ENCODE measurements around the gene QPCTL.

Gene QPCTL

GRCh38 chr19:45646345-45646698 lies 46.1 kb upstream of the QPCTL start:
- TF ChIP-seq TAF1 (IDR thresholded peaks at IDR 0.05; ENCODE audit: borderline replicate concordance, insufficient read depth, low read length) (no peak), REST (IDR thresholded peaks at IDR 0.05; ENCODE audit: insufficient read depth in 1 of 2, low read depth in 2 of 2, low read length in 2 of 2) (peak; percentile 68 to 88; a peak in 3 of 4 replicates), FOXP2 (optimal IDR thresholded peaks at IDR 0.05; ENCODE audit: borderline replicate concordance, extremely low read depth, extremely low read length, insufficient read depth) (no peak), POLR2AphosphoS5 (IDR thresholded peaks at IDR 0.05; ENCODE audit: low read depth, low read length) (no peak), SIN3A (IDR thresholded peaks at IDR 0.05; ENCODE audit: borderline replicate concordance, insufficient read depth, low read length) (no peak)

- TF ChIP-seq POLR2AphosphoS5 (IDR thresholded peaks at IDR 0.05; ENCODE audit: low read depth, low read length), result no peak
- TF ChIP-seq FOXP2 (optimal IDR thresholded peaks at IDR 0.05; ENCODE audit: borderline replicate concordance, extremely low read depth, extremely low read length, insufficient read depth), result no peak
- no peak for TF ChIP-seq SIN3A (IDR thresholded peaks at IDR 0.05; ENCODE audit: borderline replicate concordance, insufficient read depth, low read length)
- TF ChIP-seq TAF1 (IDR thresholded peaks at IDR 0.05; ENCODE audit: borderline replicate concordance, insufficient read depth, low read length), result no peak
- no peak for TF ChIP-seq REST (IDR thresholded peaks at IDR 0.05; ENCODE audit: insufficient read depth in 1 of 2, low read depth in 2 of 2, low read length in 2 of 2)
Observed at GRCh38 chr19:45650722-45651121, 41.7 kb upstream of the QPCTL start.

GRCh38 chr19:45653634-45654033 lies 38.8 kb upstream of the QPCTL start:
- no peak for TF ChIP-seq POLR2AphosphoS5 (IDR thresholded peaks at IDR 0.05; ENCODE audit: low read depth, low read length)
- TF ChIP-seq SIN3A (IDR thresholded peaks at IDR 0.05; ENCODE audit: borderline replicate concordance, insufficient read depth, low read length), result no peak
- no peak for TF ChIP-seq TAF1 (IDR thresholded peaks at IDR 0.05; ENCODE audit: borderline replicate concordance, insufficient read depth, low read length)
- TF ChIP-seq REST (IDR thresholded peaks at IDR 0.05; ENCODE audit: insufficient read depth in 1 of 2, low read depth in 2 of 2, low read length in 2 of 2), result no peak
- no peak for TF ChIP-seq FOXP2 (optimal IDR thresholded peaks at IDR 0.05; ENCODE audit: borderline replicate concordance, extremely low read depth, extremely low read length, insufficient read depth)

GRCh38 chr19:45655073-45655472 lies 37.4 kb upstream of the QPCTL start:
- no peak for TF ChIP-seq TAF1 (IDR thresholded peaks at IDR 0.05; ENCODE audit: borderline replicate concordance, insufficient read depth, low read length)
- no peak for TF ChIP-seq FOXP2 (optimal IDR thresholded peaks at IDR 0.05; ENCODE audit: borderline replicate concordance, extremely low read depth, extremely low read length, insufficient read depth)
- no peak for TF ChIP-seq POLR2AphosphoS5 (IDR thresholded peaks at IDR 0.05; ENCODE audit: low read depth, low read length)
- no peak for TF ChIP-seq REST (IDR thresholded peaks at IDR 0.05; ENCODE audit: insufficient read depth in 1 of 2, low read depth in 2 of 2, low read length in 2 of 2)

Measured in PFSK-1 (cell line).